H1 (cell line): ENCODE results near the gene ARHGAP6. TPM values are rescaled to one million over a fixed set of nuclear protein-coding genes. Genes with fewer than 3 reads are reported as not detected.

Experiments
- HDAC2 ChIP-seq, 2 experiments: fragments of 300-600 bp in 1 of 2; sonication (generic) in 1 of 2; IDR thresholded peaks; 2 replicates each; pipeline ENCODE4 v1.6.1; 2011 to 2012; ENCODE audit warnings: low read depth in 2 of 2, low read length in 2 of 2, mild to moderate bottlenecking in 2 of 2, moderate library complexity in 2 of 2, borderline replicate concordance in 1 of 2, inconsistent platforms in 1 of 2
- TAF7 ChIP-seq: optimal IDR thresholded peaks from 2 replicates; pipeline ENCODE3; 2011; ENCODE audit warnings: low read depth, mild to moderate bottlenecking, inconsistent platforms, low read length, moderate library complexity, borderline replicate concordance
- polyA plus RNA-seq, 7 experiments: library from polyadenylated mRNA; depleted of rRNA in 3 of 7; stranded (reverse) in 5 of 7; unstranded in 2 of 7; fragments of >200 nt in 5 of 7; fragments of 200-250 nt in 2 of 7; gene quantifications; 1 replicate in 5 of 7; 2 replicates in 1 of 7; 4 replicates in 1 of 7; pipeline versions ENCODE4 v1.2.1 to v1.2.3, GENCODE V29; 2011 to 2013; ENCODE audit warnings: missing spikeins in 2 of 7, mixed read lengths in 2 of 7
- total RNA-seq: library from RNA; stranded (reverse); fragmentation: NEBNext Ultra II Directional; extraction: Animal tissue kit (Norgen Biotek cat#: 25700); gene quantifications from 2 replicates; pipeline ENCODE4 v1.2.1, GENCODE V29; 2021
- TF ChIP-seq, protein P1 (sequence below): IDR thresholded peaks from 2 replicates; pipeline ENCODE4 v1.6.1; 2012; ENCODE audit warnings: inconsistent platforms

Gene ARHGAP6
- total and polyA plus RNA-seq, 2 of the 8 experiments (the other 6 are each of a cell fraction or from before 2014, with no cell fraction given) = 0.35 to 0.82 TPM

DNA sequence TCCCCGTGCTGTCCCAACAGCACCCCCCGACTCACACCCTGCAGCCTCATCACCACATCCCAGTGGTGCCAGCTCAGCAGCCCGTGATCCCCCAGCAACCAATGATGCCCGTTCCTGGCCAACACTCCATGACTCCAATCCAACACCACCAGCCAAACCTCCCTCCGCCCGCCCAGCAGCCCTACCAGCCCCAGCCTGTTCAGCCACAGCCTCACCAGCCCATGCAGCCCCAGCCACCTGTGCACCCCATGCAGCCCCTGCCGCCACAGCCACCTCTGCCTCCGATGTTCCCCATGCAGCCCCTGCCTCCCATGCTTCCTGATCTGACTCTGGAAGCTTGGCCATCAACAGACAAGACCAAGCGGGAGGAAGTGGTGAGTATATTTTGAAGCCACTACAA lies 367.1 kb downstream of the ARHGAP6 start (continued):
- TF ChIP-seq TAF7 (no peak), HDAC2 (IDR thresholded peaks at IDR 0.05; ENCODE audit: borderline replicate concordance in 1 of 2, low read depth in 2 of 2, low read length in 2 of 2) (no peak)
- TF ChIP-seq, protein P1, sequence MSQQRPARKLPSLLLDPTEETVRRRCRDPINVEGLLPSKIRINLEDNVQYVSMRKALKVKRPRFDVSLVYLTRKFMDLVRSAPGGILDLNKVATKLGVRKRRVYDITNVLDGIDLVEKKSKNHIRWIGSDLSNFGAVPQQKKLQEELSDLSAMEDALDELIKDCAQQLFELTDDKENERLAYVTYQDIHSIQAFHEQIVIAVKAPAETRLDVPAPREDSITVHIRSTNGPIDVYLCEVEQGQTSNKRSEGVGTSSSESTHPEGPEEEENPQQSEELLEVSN = no peak
- TF ChIP-seq, all 59 proteins: peak for 0
